Right cardiac atrium (tissue), 5 donors: ENCODE measurements around the gene SLIT1. TPM values are rescaled to one million over a fixed set of nuclear protein-coding genes. Genes with fewer than 3 reads are reported as not detected.

Source experiments
- ATAC-seq, 2 donors: fragments of 200-7000 bp; cut with Tn5 transposase; one replicate each; pipeline versions ENCODE4 v1.8.0 to v1.9.1; 2020; ENCODE audit warnings: moderate library complexity in 2 of 2, mild to moderate bottlenecking in 1 of 2
- DNase-seq, 3 donors: peaks; one replicate each; pipeline ENCODE4 v3.0.0-alpha.2; 2020
- H3K27ac ChIP-seq: one replicate; pipeline ENCODE4 v1.5.1; 2013; ENCODE audit warnings: mild to moderate bottlenecking, low read length, control low read depth, moderate library complexity
- H3K27me3 ChIP-seq: one replicate; pipeline ENCODE4 v1.6.1; 2013; ENCODE audit not compliant: control insufficient read depth, insufficient read depth
- H3K4me1 ChIP-seq: one replicate; pipeline ENCODE4 v1.6.1; 2013; ENCODE audit warnings: low read length; ENCODE audit not compliant: control insufficient read depth, insufficient read depth
- H3K4me3 ChIP-seq: one replicate; pipeline ENCODE4 v1.5.1; 2013; ENCODE audit warnings: low read length, control low read depth
- H3K9me3 ChIP-seq: one replicate; pipeline ENCODE4 v1.6.1; 2013; ENCODE audit warnings: low read length; ENCODE audit not compliant: control insufficient read depth
- WGBS: extraction: QIAGEN DNeasy Blood & Tissue Kit; methylation state at CpG from one replicate; pipeline ENCODE4 v1.1.7; 2013; 5-methylcytosine and 5-hydroxymethylcytosine counted together
- intact Hi-C, 4 donors: fragments of 100-400 bp; cut with DNase I; formaldehyde crosslinking; loops; one replicate each; pipeline versions ENCODE4 v1.11.0 to v1.14.0; 2022 to 2023
- polyA plus RNA-seq: library from polyadenylated mRNA; stranded (reverse); fragments of 200-250 nt; gene quantifications from one replicate; pipeline ENCODE4 v1.2.3, GENCODE V29; 2013
- total RNA-seq, 4 donors: library from RNA; stranded (reverse); fragmentation: NEBNext Ultra II Directional; extraction: Animal tissue kit (Norgen Biotek cat#: 25700); gene quantifications; one replicate each; pipeline ENCODE4 v1.2.1, GENCODE V29; 2021
- donor health status: healthy with polysubstance abuse.
- donor health status: DM: no; HTN: yes; CAD: no.
- donor health status: DM: no; HTN: no; CAD: no.
- donor health status: DM: no; HTN: yes; CAD: no; lungs with severe emphysema.
- donor health status: DM: yes; HTN: yes; CAD: no.

Gene SLIT1
- total and polyA plus RNA-seq, 5 donors, result 0.11 to 0.29 (median 0.17) TPM

DNA sequence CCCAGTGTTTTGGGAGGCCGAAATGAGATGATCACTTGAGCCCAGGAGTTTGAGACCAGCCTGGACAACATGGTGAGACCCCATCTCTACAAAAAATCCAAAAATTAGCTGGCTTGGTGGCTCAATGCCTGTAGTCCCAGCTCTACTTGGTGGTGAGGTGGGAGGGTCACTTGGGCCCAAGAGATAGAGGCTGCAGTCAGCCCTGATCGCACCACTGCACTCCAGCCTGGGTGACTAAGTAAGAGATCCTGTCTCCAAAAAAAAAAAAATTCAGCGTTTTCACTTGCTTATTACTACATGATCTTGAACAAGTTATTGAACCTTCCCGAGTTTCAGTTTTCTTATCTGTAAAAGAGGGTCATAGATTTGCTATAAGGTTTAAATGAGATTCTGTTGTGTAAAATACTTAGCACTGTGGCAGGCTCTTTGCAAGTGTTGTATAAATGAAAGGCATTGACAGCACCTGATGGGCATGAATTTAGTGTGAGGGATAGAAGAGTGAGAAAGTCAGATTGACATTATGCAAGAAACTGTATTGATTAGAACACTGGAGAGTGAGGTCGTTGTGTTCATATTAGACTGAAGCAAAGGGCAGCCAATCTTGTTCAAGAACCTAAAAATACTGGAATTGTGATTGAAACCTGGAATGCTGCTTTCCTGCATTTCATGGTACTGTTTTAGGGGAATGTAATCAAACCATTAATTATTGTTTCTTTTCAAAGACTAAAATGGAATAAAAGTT is 216.9 kb downstream of the SLIT1 start:
- intact Hi-C loops, result no loop called here
- Histone ChIP-seq H3K4me3 (no peak overlapping the region), H3K9me3 (no peaks in the 10 kb centered on the region), H3K27ac (no peak overlapping the region), H3K4me1 (no peaks in the 10 kb centered on the region), H3K27me3 (no peaks in the 10 kb centered on the region)
- 97% methylated on average over 5 of the region's 5 CpGs for WGBS
- ATAC-seq, result no peak
- DNase-seq, result no peak

DNA sequence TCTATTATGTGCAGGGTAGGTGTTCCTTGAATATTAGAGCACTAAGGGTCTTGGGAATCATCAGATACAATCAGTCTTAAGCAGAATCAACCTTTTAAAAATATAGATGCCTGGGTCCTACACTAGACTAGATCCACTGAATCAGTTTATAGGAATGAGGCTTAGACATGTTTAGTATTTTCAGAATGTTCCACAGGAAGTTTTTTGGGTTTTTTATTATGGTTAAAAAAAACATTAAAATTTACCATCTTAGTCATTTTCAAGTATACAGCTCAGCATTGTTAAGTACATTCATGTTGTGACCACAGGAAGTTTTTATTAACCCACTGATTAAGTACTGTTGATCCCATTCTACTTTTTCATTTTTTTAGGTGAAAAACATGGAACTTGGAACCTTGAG is 217.9 kb downstream of the SLIT1 start:
- Histone ChIP-seq H3K9me3 (no peaks in the 10 kb centered on the region), H3K4me1 (peaks cover 4% of the 10 kb centered on the region), H3K27ac (no peak overlapping the region), H3K27me3 (no peaks in the 10 kb centered on the region), H3K4me3 (no peak overlapping the region)
- DNase-seq (no peak), ATAC-seq (no peak)
- intact Hi-C loops, result no loop called here

DNA sequence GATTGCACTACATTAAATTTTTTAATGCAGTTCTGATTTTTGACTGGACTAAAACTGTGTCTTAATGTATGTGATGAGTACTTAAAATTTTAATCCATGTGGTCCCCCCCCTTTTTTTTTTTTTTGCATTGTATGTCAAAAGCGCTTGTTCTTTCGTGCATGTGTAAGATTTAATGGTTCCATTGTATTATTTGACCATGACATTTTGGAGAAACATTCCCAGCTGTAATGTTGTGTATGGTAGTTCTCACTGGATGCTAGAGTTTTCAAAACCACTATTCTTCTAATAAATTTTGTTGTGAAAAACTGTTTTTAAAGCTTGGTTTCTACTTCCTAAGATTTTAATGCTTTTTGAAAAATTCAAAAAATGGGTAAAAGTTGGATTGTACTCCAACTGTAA is 221.6 kb downstream of the SLIT1 start:
- DNase-seq, result no peak
- WGBS, result 93% methylated on average over 2 of the region's 2 CpGs
- intact Hi-C loops, result no loop called here
- no peak for ATAC-seq
- Histone ChIP-seq H3K27ac (no peak overlapping the region), H3K4me1 (peaks cover 4% of the 10 kb centered on the region), H3K4me3 (no peak overlapping the region), H3K9me3 (no peaks in the 10 kb centered on the region), H3K27me3 (no peaks in the 10 kb centered on the region)

DNA sequence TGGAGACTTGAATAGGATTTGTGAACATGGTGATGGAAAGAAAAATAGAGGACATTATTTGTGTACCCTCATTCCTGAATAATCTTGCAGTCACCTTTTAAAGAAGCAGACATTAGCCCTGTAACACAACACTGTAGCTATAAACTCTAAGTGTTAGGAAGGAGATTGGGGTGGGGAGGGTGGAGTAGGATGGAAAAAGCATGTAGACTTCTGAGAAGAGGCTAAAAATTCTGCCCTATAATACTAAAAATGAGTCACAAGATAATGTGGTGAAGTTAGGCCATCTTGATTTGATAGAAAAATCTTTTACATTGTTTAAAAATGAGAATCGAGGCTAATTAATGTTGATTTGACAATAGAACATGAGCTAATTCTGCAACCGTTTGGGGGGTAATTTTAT is 224.9 kb downstream of the SLIT1 start:
- intact Hi-C loops, result no loop called here
- ATAC-seq (peak in 1 of 2 donors; percentile 78), DNase-seq (no peak)
- Histone ChIP-seq H3K4me1 (peaks cover 4% of the 10 kb centered on the region), H3K27me3 (no peaks in the 10 kb centered on the region), H3K4me3 (no peak overlapping the region), H3K9me3 (no peaks in the 10 kb centered on the region), H3K27ac (no peak overlapping the region)
- WGBS, result 91% methylated on average over 2 of the region's 2 CpGs

DNA sequence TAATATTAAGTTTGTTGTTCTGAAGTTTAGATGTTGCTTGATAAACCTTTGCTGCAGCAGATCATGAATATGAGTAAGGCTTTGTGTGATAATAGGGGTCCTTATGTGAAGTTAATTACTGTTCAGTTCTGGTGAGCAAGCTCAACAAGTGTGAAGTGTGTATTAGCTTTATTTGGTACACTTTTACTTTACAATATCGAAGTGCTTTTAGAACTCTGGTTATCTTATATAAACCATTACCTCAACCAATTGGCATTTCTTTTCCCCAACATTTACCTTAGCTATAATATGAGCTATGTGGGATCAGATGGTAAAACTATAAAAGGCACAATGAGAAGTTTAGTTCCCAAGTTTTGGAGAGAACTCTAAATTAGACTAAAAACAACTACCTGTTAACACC is 226.0 kb downstream of the SLIT1 start:
- WGBS, result 60% methylated on average over 1 of the region's 1 CpG
- Histone ChIP-seq H3K9me3 (no peaks in the 10 kb centered on the region), H3K4me3 (no peak overlapping the region), H3K4me1 (peaks cover 4% of the 10 kb centered on the region), H3K27ac (no peak overlapping the region), H3K27me3 (no peaks in the 10 kb centered on the region)
- ATAC-seq (no peak), DNase-seq (no peak)
- intact Hi-C loops, result no loop called here

DNA sequence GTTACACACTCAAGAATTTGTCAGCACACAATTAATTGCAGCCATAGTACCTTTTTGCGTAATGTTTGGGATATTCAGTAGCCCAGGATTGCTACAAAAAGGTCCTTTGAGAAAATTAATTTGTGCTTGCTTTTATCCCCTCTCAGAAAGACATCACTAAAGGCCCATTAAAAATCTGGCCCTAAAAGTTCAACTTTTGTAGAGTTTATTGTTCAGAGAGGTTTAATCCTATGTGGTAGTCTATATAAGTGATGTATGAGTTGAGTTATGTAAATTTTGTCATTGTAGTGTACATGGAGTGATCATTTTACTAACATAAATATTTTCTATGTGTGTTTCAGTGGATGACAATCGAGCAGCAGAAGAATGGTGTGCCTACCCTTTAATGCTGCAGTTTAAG is 227.7 kb downstream of the SLIT1 start:
- no peak overlapping the region for H3K27ac ChIP-seq
- intact Hi-C loops, result no loop called here
- ATAC-seq (no peak), DNase-seq (no peak)
- H3K4me3 ChIP-seq, result no peak overlapping the region
- H3K9me3 ChIP-seq, result no peaks in the 10 kb centered on the region
- H3K27me3 ChIP-seq, result no peaks in the 10 kb centered on the region
- 96% methylated on average over 2 of the region's 2 CpGs for WGBS
- H3K4me1 ChIP-seq, result no peaks in the 10 kb centered on the region

DNA sequence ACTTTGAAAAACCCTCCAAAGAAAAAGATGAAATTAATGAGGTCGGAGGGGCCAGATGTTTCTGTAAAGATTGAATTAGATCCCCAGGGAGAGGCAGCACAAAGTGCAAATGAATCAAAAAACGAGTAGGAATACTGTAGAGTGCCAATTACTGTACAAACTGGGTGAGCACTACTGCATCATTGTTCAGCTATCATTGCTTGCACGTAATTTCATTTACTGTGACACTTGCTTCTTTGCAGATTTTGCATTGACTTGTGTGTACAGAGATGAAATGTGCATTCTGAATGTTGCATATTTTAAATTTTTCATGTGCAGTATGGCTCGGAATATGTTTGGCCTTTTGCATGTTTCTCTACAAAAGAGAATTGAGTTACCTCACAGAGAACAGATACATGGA is 230.0 kb downstream of the SLIT1 start:
- no peaks in the 10 kb centered on the region for H3K9me3 ChIP-seq
- intact Hi-C loops, result no loop called here
- no peak for ATAC-seq

DNA sequence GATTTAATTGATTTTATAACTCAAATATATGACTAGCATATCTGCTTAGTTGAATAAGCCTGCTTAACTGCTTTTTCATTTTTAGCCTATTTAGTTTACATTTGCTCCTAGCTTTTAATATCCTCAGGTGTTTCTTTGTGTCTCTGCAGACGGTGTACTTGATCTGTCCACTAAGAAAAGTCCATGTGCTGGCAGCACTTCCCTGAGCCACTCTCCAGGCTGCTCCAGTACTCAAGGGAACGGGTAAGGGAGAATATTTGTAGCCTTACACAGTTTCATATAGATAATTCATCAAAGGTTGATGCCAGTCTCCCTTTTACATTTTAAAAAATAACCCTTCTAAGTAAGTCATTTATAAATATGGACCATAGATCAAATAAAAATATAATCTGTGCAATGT is 233.8 kb downstream of the SLIT1 start:
- DNase-seq, result no peak
- 72% methylated on average over 2 of the region's 2 CpGs for WGBS
- intact Hi-C loops, result no loop called here
- no peaks in the 10 kb centered on the region for H3K27me3 ChIP-seq
- H3K9me3 ChIP-seq, result no peaks in the 10 kb centered on the region
- H3K4me1 ChIP-seq, result no peaks in the 10 kb centered on the region
- H3K27ac ChIP-seq, result no peak overlapping the region
- no peak for ATAC-seq
- H3K4me3 ChIP-seq, result no peak overlapping the region

More for the DNA sequence above, 230.0 kb downstream of the SLIT1 start:
- no peak overlapping the region for H3K27ac ChIP-seq
- DNase-seq, result no peak
- 70% methylated on average over 4 of the region's 4 CpGs for WGBS
- H3K4me1 ChIP-seq, result no peaks in the 10 kb centered on the region
- H3K4me3 ChIP-seq, result no peak overlapping the region
- H3K27me3 ChIP-seq, result no peaks in the 10 kb centered on the region

DNA sequence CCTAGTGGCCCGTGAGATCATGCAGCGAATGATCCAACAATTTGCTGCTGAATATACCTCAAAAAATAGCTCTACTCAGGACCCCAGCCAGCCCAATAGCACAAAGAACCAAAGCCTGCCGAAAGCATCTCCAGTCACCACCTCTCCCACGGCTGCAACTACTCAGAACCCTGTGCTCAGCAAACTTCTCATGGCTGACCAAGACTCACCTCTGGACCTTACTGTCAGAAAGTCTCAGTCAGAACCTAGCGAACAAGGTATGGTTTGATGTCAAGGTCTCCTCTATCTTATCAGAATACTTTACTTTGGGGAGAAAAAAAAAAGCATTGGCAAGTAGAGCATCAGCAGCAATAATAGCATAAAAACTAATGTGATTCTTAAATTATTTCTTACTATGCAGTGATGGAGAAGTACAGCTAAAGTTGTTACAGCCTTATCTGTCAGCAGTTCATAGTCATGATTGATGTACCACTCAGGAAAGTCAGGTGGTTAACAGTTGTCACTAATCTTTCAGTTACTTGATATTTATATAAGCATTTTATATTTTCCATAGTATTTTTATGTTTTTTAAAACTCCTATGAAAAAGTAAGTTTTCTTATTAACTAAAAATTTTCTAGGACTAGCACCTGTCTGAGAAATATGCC is 236.6 kb downstream of the SLIT1 start:
- no peak for ATAC-seq
- Histone ChIP-seq H3K9me3 (no peaks in the 10 kb centered on the region), H3K27me3 (no peaks in the 10 kb centered on the region), H3K4me1 (no peaks in the 10 kb centered on the region), H3K27ac (no peak overlapping the region), H3K4me3 (no peak overlapping the region)
- WGBS, result 80% methylated on average over 5 of the region's 5 CpGs
- intact Hi-C loops, result no loop called here
- no peak for DNase-seq

Other genes with a start within 250 kb of the SLIT1 start
- 1 to 10 TPM; 3.6 to 6.3 (median 5.3) TPM for gene ARHGAP19, start 106.7 kb upstream of the SLIT1 start, total RNA-seq
- 2.4 TPM for gene ARHGAP19, start 106.7 kb upstream of the SLIT1 start, polyA plus RNA-seq
- gene FRAT1, start 133.3 kb upstream of the SLIT1 start, total RNA-seq, result 1 to 10 TPM; 1.6 to 6.6 (median 6.1) TPM
- 2.7 TPM for gene FRAT1, start 133.3 kb upstream of the SLIT1 start, polyA plus RNA-seq
- gene FRAT2, start 148.8 kb upstream of the SLIT1 start, total RNA-seq, result 1 to 10 TPM; 5.0 to 7.6 (median 7.5) TPM
- 3.4 TPM for gene FRAT2, start 148.8 kb upstream of the SLIT1 start, polyA plus RNA-seq
- gene RRP12, start 215.4 kb upstream of the SLIT1 start, total RNA-seq, result 10 to 100 TPM; 10.8 to 21.2 (median 14.2) TPM
- gene RRP12, start 215.4 kb upstream of the SLIT1 start, polyA plus RNA-seq, result 18.4 TPM
- 100 to 1,000 TPM; 245 to 330 (median 314) TPM for gene PGAM1, start 240.2 kb upstream of the SLIT1 start, total RNA-seq
- gene PGAM1, start 240.2 kb upstream of the SLIT1 start, polyA plus RNA-seq, result 204 TPM